ENCODE data around the gene TIMM44. TPM values are rescaled to one million over a fixed set of nuclear protein-coding genes. Genes with fewer than 3 reads are reported as not detected.

The TIMM44 gene
- total and polyA plus RNA-seq, 11 donors = 55.9 to 140 (median 72.9) TPM

- TF ChIP-seq POLR2A (IDR thresholded peaks at IDR 0.05) (no peak), CTCF (IDR thresholded peaks at IDR 0.05) (no peak)
- 77 to 83% (median 79%) methylated on average over 13 to 14 of the region's 14 CpGs for WGBS, 4 donors
- DNase-seq (peak in 1 of 5 donors; percentile 42), ATAC-seq (peak in 2 of 4 donors; percentile 18 to 41)
- Histone ChIP-seq H3K4me1 (peaks cover 5 to 72% (median 45%) of the 10 kb centered on the region in 12 donors), H3K27ac (peak overlapping the region in 3 of 12 donors; percentile 53 to 82 (median 67)), H3K27me3 (no peaks in the 10 kb centered on the region), H3K4me3 (no peak overlapping the region), H3K36me3 (peaks cover 3 to 91% (median 59%) of the 10 kb centered on the region in 9 donors), H3K9me3 (no peaks in the 10 kb centered on the region)
- intact Hi-C loops (cut with DNase I) = no loop called here
Measured at GRCh38 chr19:7983995-7984837, 40.8 kb upstream of the TIMM44 start.

GRCh38 chr19:7983286-7983950, 40.0 kb upstream of the TIMM44 start:
- Histone ChIP-seq H3K4me3 (no peak overlapping the region), H3K27me3 (no peaks in the 10 kb centered on the region), H3K36me3 (peaks cover 3 to 91% (median 55%) of the 10 kb centered on the region in 9 donors), H3K9me3 (no peaks in the 10 kb centered on the region), H3K4me1 (peaks cover 5 to 71% (median 41%) of the 10 kb centered on the region in 12 donors), H3K27ac (peak overlapping the region; percentile 13 to 82 (median 56))
- intact Hi-C loops (cut with DNase I) = no loop called here
- ATAC-seq (no peak), DNase-seq (no peak)
- WGBS, 4 donors = 86 to 89% (median 88%) methylated on average over 16 to 18 of the region's 18 CpGs
- TF ChIP-seq CTCF (IDR thresholded peaks at IDR 0.05) (no peak), POLR2A (IDR thresholded peaks at IDR 0.05) (no peak)

- intact Hi-C loops (cut with DNase I) = no loop called here
- DNase-seq = peak in 2 of 5 donors; percentile 42 to 59
- 45 to 54% (median 51%) methylated on average over 20 to 21 of the region's 21 CpGs for WGBS, 4 donors
- Histone ChIP-seq H3K27ac (peak overlapping the region; percentile 13 to 82 (median 60)), H3K9me3 (no peaks in the 10 kb centered on the region), H3K4me1 (peaks cover 5 to 72% (median 38%) of the 10 kb centered on the region in 12 donors), H3K27me3 (no peaks in the 10 kb centered on the region), H3K36me3 (peaks cover 3 to 90% (median 53%) of the 10 kb centered on the region in 9 donors), H3K4me3 (no peak overlapping the region)
- peak; percentile 33 to 78 (median 43) for ATAC-seq
- TF ChIP-seq CTCF (IDR thresholded peaks at IDR 0.05) = no peak
- TF ChIP-seq POLR2A (IDR thresholded peaks at IDR 0.05) = no peak
Measured at GRCh38 chr19:7982651-7983099, 39.2 kb upstream of the TIMM44 start.

- Histone ChIP-seq H3K27me3 (no peaks in the 10 kb centered on the region), H3K4me1 (peaks cover under 1 to 67% (median 35%) of the 10 kb centered on the region in 12 donors), H3K36me3 (peaks cover 3 to 92% (median 59%) of the 10 kb centered on the region in 9 donors), H3K9me3 (no peaks in the 10 kb centered on the region), H3K4me3 (no peak overlapping the region), H3K27ac (peak overlapping the region in 11 of 12 donors; percentile 36 to 82 (median 60))
- TF ChIP-seq CTCF (IDR thresholded peaks at IDR 0.05) (no peak), POLR2A (IDR thresholded peaks at IDR 0.05) (no peak)
- WGBS, 4 donors = 82 to 96% (median 84%) methylated on average over 10 of the region's 10 CpGs
- ATAC-seq (no peak), DNase-seq (no peak)
- intact Hi-C loops (cut with DNase I) = no loop called here
Measured at GRCh38 chr19:7982103-7982502, 38.6 kb upstream of the TIMM44 start.
